Measurements from ENCODE around the gene DAPK1.

Gene DAPK1

GRCh38 chr9:87497604-87498045 is at the start of gene DAPK1:
Gene DAPK1 (plus strand): TSS chr9:87497867. CDS start chr9:87499078, 1,211 bp downstream.
- DNase-seq (ENCODE audit: low read depth in 3 of 3), result peak in 1 of 3 experiments; percentile 26

DNA sequence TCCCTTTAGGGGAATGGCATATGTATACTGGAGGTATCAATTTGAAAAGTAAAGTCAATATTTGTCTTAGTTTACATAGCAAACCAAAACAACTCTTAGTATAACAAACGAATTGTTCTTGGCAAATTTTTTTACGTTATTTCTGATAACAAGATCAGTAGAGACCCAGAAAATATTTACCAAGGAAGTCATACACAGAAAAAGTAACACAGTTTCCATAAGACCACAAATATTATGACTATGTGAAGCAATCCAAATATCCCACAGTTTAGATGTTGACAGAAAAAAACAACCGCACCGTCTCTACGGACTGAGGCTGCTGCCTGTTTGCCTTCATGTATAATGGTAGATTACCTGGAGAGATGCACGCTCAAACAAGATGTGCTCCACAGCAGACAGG is 46.5 kb upstream of the DAPK1 start:
- no peak for DNase-seq (ENCODE audit: low read depth in 3 of 3)

DNA sequence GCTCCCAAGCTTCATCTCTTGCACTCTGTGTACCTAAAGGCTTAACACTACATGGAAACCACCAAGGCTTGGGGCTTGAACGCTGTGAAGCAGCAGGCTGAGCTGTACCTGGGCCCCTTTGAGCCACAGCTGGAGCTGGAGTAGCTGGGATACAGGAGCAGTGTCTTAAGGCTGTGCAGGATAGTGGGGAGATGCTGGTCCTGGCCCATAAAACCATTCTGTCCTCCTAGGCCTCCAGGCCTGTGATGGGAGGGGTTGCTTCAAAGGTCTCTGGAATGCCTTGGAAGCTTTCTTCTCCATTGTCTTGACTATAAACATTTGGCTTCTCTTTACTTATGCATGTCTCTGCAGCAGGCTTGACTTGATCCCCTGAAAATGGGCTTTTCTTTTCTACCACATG is 42.3 kb upstream of the DAPK1 start:
- no peak for DNase-seq (ENCODE audit: low read depth in 3 of 3)

- no peak for DNase-seq (ENCODE audit: low read depth in 3 of 3)
Measured at GRCh38 chr9:87461256-87461655, 36.4 kb upstream of the DAPK1 start.

GRCh38 chr9:87464110-87464991 is 33.3 kb upstream of the DAPK1 start:
- peak in 1 of 3 experiments; percentile 16 for DNase-seq (ENCODE audit: low read depth in 3 of 3)

- no peak for DNase-seq (ENCODE audit: low read depth in 3 of 3)
Measured at GRCh38 chr9:87464992-87465378, 32.7 kb upstream of the DAPK1 start.

DNA sequence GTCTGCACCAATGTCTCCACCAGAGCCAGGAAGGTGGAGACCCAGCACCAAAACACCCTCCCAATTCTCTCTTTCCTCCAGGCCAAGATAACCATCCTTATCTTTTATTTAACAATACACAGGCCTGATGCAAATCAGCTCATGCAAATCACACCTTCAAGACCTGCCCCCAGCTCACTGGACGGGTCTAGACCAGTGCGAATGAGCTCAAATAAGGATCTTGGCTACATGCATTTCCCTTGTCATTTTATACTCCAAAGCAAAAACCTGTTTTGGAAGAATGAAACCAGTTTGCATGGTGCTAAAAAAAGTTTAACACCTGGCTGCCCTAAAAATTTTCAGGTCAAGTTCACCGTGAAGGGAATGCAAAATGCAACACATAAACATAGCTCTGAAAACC is 31.9 kb upstream of the DAPK1 start:
- DNase-seq (ENCODE audit: low read depth in 3 of 3), result no peak

- no peak for DNase-seq (ENCODE audit: low read depth in 3 of 3)
Measured at GRCh38 chr9:87467187-87467586, 30.5 kb upstream of the DAPK1 start.

GRCh38 chr9:87469793-87470465 is 27.7 kb upstream of the DAPK1 start:
- DNase-seq (ENCODE audit: low read depth in 3 of 3), result no peak

- DNase-seq (ENCODE audit: low read depth in 3 of 3), result no peak
Measured at GRCh38 chr9:87471746-87472145, 25.9 kb upstream of the DAPK1 start.

DNA sequence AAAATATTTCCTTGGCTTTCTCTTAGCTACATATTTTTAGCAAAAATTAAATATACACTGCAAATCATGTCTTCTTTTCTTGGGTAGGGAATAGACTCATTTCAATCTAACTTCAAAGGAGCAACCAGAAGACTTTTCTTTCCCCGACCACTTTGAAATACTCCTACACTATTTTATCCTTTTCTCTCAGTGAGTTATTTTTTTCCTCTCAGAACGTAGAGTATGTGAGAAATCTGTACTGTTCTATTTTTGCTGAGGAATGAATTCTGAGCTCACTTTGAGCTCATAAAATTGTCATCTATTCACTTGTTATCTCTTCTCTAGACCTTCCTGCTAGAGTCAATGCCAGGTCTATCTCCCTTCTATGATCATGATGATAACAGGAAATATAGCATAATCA is 22.2 kb upstream of the DAPK1 start:
- no peak for DNase-seq (ENCODE audit: low read depth in 3 of 3)

DNA sequence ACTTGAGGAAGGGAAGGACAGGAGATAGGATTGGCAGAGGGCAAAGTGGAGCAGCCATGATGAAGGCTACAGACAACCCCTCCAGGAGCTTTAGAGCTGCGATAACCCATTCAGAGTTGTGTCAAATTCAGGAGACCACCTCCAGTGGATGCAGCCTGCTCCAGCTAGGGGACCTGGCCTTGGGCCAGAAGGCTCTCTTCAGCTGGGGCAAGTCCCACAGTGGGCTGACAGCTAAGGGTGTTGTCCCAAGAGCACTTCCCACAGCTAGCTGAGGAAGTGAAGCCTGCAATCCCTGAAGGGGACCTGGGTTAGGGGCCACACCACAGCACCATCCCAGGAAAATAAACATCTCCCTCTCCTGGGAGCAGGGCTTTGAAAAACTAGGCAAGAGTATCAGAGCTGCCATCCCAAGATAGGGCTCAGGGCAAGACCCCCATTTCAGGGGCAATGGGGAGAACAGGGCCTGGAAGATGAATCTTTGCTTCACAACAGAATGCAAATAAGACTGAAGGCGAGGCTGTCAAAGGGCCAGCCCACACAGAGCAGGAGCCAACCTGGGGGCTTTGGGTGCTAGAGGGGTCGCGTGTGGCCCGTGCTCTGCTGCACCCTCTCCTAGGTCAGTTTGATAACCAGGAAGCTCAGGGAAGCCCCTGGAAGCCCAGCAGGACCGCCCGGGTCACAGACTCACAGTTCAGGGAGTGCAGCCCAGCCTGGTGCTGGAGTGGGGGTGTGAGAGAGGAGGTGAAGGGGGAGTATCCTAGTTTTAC is 19.3 kb upstream of the DAPK1 start:
- no peak for DNase-seq (ENCODE audit: low read depth in 3 of 3)

DNA sequence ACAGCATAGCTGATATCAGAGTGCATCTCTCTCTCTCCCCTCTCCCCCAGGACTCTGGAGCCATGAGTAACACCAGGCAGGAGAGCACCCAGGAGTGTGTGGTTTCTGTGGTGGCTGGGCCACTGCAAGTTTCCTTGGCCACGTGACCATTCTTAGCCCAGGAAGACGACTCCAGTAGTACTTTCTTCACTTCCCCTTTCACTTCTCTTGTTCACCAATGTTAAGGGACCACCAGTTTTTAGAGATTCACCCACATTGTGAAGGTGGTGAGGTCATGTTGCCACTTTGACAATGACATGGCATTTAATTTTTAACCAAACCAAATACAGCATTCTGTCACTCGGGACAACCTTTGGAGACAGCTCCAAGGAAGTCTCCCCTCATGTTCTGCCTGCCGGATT is 17.9 kb upstream of the DAPK1 start:
- DNase-seq (ENCODE audit: low read depth in 3 of 3), result no peak

GRCh38 chr9:87481890-87482855 is 15.5 kb upstream of the DAPK1 start:
- DNase-seq (ENCODE audit: low read depth in 3 of 3), result no peak

- no peak for DNase-seq (ENCODE audit: low read depth in 3 of 3)
Measured at GRCh38 chr9:87490225-87490624, 7.4 kb upstream of the DAPK1 start.

GRCh38 chr9:87490907-87491306 is 6.8 kb upstream of the DAPK1 start:
- no peak for DNase-seq (ENCODE audit: low read depth in 3 of 3)

DNA sequence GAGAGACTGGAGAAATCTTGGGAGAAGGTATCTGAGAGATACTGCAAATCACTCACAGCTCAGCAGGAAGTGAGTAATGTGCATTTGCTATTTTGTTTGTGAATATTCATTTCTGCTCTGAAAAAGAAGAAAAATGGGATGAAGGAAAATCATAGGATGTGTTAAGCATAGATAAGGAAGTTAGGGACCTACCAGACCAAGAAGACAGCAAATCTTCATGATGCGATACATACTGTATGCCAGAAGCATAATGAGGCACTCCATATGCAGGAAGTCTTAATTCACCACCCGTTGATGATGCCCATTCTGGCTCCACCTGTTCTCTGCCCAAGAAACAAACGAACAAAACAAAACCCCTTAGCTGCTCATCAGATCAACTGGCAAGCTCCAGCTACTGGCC is 6.1 kb upstream of the DAPK1 start:
- DNase-seq (ENCODE audit: low read depth in 3 of 3), result no peak

DNA sequence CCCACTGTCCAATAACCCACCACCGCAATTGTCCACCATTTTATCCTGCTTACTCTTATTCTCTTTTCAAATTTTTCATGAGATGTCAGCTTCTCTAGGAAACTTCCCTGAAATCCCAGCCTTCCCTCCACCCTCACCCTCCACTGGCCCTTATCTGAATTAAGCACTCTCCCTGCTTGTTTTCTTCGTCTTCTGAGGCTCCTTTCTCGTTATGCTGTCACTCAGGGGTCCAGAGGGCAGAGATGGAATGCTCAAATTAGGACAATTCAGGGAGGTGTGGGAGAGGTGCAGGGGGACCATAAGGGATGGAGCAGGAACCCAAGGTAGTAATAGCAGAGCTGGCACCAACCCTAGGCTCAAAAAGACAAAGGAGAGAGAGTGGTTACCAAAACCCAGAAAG is 5.0 kb upstream of the DAPK1 start:
- DNase-seq (ENCODE audit: low read depth in 3 of 3), result no peak

GRCh38 chr9:87494970-87495471 is 2.6 kb upstream of the DAPK1 start:
- no peak for DNase-seq (ENCODE audit: low read depth in 3 of 3)

DNA sequence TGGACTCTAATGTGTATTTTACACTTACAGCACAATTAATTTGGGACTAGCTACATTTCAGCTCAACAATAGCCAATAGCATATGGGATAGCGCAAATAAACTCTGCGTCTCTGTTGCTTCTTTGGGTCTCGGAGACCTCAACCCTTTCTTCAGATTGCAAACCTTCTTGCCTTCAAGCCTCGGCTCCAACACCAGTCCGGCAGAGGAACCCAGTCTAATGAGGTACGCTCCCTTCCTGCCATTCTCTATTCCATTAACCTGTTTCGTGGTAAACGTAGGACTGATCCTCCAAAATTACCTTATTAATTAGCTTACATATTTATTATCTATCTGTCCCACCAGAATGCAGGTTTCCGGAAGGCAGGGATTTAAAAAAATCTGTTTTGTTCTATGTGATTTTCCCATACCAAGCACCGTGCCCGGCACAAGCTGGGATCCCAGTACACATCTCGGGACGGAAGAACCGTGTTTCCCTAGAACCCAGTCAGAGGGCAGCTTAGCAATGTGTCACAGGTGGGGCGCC is 525 bp upstream of the DAPK1 start:
- no peak for DNase-seq (ENCODE audit: low read depth in 3 of 3)
